Measurements from ENCODE around the gene EEF1A2.

Gene EEF1A2

GRCh38 chr20:63449796-63450730 lies 48.8 kb downstream of the EEF1A2 start:
- TF ChIP-seq, protein P1, sequence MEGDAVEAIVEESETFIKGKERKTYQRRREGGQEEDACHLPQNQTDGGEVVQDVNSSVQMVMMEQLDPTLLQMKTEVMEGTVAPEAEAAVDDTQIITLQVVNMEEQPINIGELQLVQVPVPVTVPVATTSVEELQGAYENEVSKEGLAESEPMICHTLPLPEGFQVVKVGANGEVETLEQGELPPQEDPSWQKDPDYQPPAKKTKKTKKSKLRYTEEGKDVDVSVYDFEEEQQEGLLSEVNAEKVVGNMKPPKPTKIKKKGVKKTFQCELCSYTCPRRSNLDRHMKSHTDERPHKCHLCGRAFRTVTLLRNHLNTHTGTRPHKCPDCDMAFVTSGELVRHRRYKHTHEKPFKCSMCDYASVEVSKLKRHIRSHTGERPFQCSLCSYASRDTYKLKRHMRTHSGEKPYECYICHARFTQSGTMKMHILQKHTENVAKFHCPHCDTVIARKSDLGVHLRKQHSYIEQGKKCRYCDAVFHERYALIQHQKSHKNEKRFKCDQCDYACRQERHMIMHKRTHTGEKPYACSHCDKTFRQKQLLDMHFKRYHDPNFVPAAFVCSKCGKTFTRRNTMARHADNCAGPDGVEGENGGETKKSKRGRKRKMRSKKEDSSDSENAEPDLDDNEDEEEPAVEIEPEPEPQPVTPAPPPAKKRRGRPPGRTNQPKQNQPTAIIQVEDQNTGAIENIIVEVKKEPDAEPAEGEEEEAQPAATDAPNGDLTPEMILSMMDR (IDR thresholded peaks at IDR 0.05; ENCODE audit: insufficient read depth, low read length, missing control alignments) = no peak
- CTCF ChIA-PET = no interaction called here
- no peak for DNase-seq (ENCODE audit: low read depth, low spot score)
- POLR2A ChIA-PET = no interaction called here
- no peak overlapping the region for H3K4me3 ChIP-seq (ENCODE audit: low read depth, low read length)

- ChIA-PET POLR2A (no interaction called here), CTCF (no interaction called here)
- TF ChIP-seq, protein P1 (IDR thresholded peaks at IDR 0.05; ENCODE audit: insufficient read depth, low read length, missing control alignments) = no peak
- H3K4me3 ChIP-seq (ENCODE audit: low read depth, low read length) = no peak overlapping the region
- DNase-seq (ENCODE audit: low read depth, low spot score) = no peak
Observed at GRCh38 chr20:63449025-63449424, 49.9 kb downstream of the EEF1A2 start.

- TF ChIP-seq, protein P1 (IDR thresholded peaks at IDR 0.05; ENCODE audit: insufficient read depth, low read length, missing control alignments) = no peak
Observed at GRCh38 chr20:63448031-63448430, 50.9 kb downstream of the EEF1A2 start.

DNA sequence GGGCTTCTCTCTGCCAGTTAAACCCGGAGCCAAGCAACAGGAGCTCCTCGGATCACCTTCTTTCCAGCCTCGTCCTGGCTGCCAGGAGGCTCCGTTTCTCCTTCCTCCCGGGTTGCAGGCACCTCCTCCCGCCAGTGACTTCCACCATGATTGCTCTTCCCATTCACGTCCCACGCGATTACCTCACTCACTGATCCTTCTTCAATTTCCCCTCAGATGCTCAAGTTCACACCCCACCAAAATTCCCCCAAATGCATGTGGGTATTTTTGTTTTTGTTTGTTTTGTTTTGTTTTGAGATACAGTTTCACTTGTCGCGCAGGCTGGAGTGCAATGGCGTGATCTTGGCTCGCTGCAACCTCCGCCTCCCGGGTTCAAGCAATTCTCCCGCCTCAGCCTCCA lies 51.6 kb downstream of the EEF1A2 start:
- no peak overlapping the region for H3K4me3 ChIP-seq (ENCODE audit: low read depth, low read length)
- TF ChIP-seq, protein P1 (IDR thresholded peaks at IDR 0.05; ENCODE audit: insufficient read depth, low read length, missing control alignments) = no peak
- ChIA-PET CTCF (interaction anchor here (0.9 to 1.3 kb wide), 2 partner anchors 13 to 49 kb away, joined by 3 to 4 read pairs; no protein-coding TSS in a partner anchor), POLR2A (no interaction called here)
- DNase-seq (ENCODE audit: low read depth, low spot score) = no peak

More at GRCh38 chr20:63448031-63448430, 50.9 kb downstream of the EEF1A2 start:
- ChIA-PET POLR2A (no interaction called here), CTCF (interaction anchor here (0.9 to 1.3 kb wide), 2 partner anchors 14 to 49 kb away, joined by 3 to 4 read pairs; no protein-coding TSS in a partner anchor)
- no peak overlapping the region for H3K4me3 ChIP-seq (ENCODE audit: low read depth, low read length)
- DNase-seq (ENCODE audit: low read depth, low spot score) = no peak

DNA sequence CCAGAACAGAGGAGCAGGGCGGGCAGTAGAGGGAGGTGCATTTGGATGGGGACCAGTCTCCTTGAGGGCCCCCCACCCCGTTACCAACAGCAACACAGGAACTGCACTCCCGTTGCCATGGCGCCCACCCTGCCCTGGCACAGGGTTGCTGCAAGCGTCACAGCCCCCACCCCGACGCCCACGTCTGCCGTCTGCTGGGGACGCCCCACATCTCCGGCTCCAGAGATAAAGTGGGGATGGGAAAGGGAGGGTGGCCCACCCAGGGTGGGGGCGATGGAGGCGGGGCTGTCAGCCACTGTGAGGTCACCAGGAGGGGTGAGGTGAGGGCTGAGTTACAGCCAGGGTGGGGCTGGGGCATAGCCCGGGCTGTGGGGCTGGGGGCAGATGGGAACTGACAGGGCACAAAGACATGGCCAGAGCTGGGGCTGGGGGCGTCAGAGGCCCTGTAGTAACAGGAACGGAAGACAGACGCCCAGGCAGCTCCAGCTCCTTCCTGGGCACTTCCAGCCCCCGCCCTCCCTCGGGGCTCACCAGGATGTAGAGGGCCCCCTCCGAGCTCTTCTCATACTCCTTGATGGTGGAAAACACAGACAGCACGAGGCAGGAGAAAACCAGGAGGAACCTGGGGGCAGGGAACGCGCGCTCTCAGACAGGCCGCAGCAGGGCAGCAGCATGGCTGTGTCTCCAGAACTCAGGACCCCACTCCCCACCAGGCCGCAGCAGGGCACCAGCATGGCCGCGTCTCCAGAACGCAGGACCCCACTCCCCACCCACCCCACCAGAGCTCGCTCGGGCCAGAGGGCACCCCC lies 52.5 kb downstream of the EEF1A2 start:
- ChIA-PET POLR2A (no interaction called here), CTCF (no interaction called here)
- TF ChIP-seq, protein P1 (IDR thresholded peaks at IDR 0.05; ENCODE audit: insufficient read depth, low read length, missing control alignments) = no peak
- no peak overlapping the region for H3K4me3 ChIP-seq (ENCODE audit: low read depth, low read length)
- no peak for DNase-seq (ENCODE audit: low read depth, low spot score)
